GM12878 (cell line): ENCODE results near the gene ATP6V0A4. TPM values are rescaled to one million over a fixed set of nuclear protein-coding genes. Genes with fewer than 3 reads are reported as not detected.

Source experiments
- ATAC-seq: fragments of 200-7000 bp; cut with Tn5 transposase; 3 replicates; pipeline ENCODE4 v1.9.1; 2020; ENCODE audit warnings: mild to moderate bottlenecking, moderate library complexity
- BruUV-seq: library from RNA; stranded (reverse); fragments of 400-500 nt; replicated peaks from 2 replicates; lab custom pipeline; 2021; lab: Mats Ljungman, UMichigan
- CTCF ChIA-PET: fragments of 300-600 bp; sonication (Branson Sonifier 250); formaldehyde crosslinking; extraction: SDS; loops from one replicate; lab custom pipeline; 2021; ENCODE audit warnings: inconsistent platforms; lab: Yijun Ruan, JAX
- POLR2A ChIA-PET: fragments of 350-600 bp; formaldehyde crosslinking; extraction: SDS; loops from one replicate; lab custom pipeline; 2021; ENCODE audit warnings: inconsistent platforms; lab: Charles Lee
- RAD21 ChIA-PET: fragments of 300-600 bp; sonication (Branson Sonifier 250); formaldehyde crosslinking; loops from one replicate; lab custom pipeline; 2023; ENCODE audit warnings: antibody characterized with exemption; ENCODE audit not compliant: unreplicated experiment; lab: Charles Lee
- SMC1A ChIA-PET: fragments of 300-600 bp; sonication (Branson Sonifier 250); formaldehyde crosslinking; loops from one replicate; lab custom pipeline; 2023; ENCODE audit not compliant: unreplicated experiment, uncharacterized antibody; lab: Charles Lee
- DNase-seq: peaks from one replicate; pipeline ENCODE4 v3.0.0-alpha.2; 2011; ENCODE audit warnings: low read depth, low spot score
- FAIRE-seq: peaks from 3 replicates; lab custom pipeline; 2011; peaks lifted over from hg19 to GRCh38; lab: Jason Lieb, UNC
- H2AFZ ChIP-seq: 2 replicates; pipeline ENCODE4 v1.6.0; 2011; ENCODE audit warnings: low read depth, low read length, control low read depth; ENCODE audit not compliant: control insufficient read depth
- H3K27ac ChIP-seq: 2 replicates; pipeline ENCODE4 v1.5.1; 2011; ENCODE audit warnings: control low read depth; ENCODE audit not compliant: control insufficient read depth, insufficient read depth
- H3K27me3 ChIP-seq, 2 experiments: replicated peaks in 1 of 2; 2 replicates each; pipeline versions ENCODE4 v1.6.0 to v1.6.1; 2011; ENCODE audit warnings: low read length in 1 of 2; ENCODE audit not compliant: control insufficient read depth in 2 of 2, insufficient read depth in 2 of 2
- H3K36me3 ChIP-seq, 2 experiments: 2 replicates each; pipeline ENCODE4 v1.5.1; 2011; ENCODE audit warnings: low read length in 1 of 2; ENCODE audit not compliant: control insufficient read depth in 2 of 2, insufficient read depth in 2 of 2
- H3K4me1 ChIP-seq: 2 replicates; pipeline ENCODE4 v1.6.1; 2011; ENCODE audit warnings: mild to moderate bottlenecking, low read length, moderate library complexity, mixed read lengths; ENCODE audit not compliant: control insufficient read depth, insufficient read depth
- H3K4me2 ChIP-seq: 2 replicates; pipeline ENCODE4 v1.6.0; 2011; ENCODE audit warnings: control low read depth; ENCODE audit not compliant: control insufficient read depth, insufficient read depth
- H3K4me3 ChIP-seq: fragments of 200-600 bp; sonication (generic); 2 replicates; pipeline ENCODE4 v1.5.1; 2016
- H3K79me2 ChIP-seq: 2 replicates; pipeline ENCODE4 v1.6.0; 2011; ENCODE audit warnings: low read length; ENCODE audit not compliant: control insufficient read depth, insufficient read depth
- H3K9ac ChIP-seq: 2 replicates; pipeline ENCODE4 v1.8.0; 2011; ENCODE audit warnings: low read length, control low read depth, mixed read lengths; ENCODE audit not compliant: control insufficient read depth, insufficient read depth
- H3K9me3 ChIP-seq: replicated peaks from 3 replicates; pipeline ENCODE4 v1.5.1; 2011; ENCODE audit warnings: mild to moderate bottlenecking, low read length; ENCODE audit not compliant: control insufficient read depth, insufficient read depth
- H4K20me1 ChIP-seq: 2 replicates; pipeline ENCODE4 v1.6.0; 2011; ENCODE audit not compliant: control insufficient read depth, insufficient read depth
- BMI1 ChIP-seq: fragments of 450-650 bp; IDR thresholded peaks from 2 replicates; pipeline ENCODE4 v1.6.1; 2016; ENCODE audit warnings: mild to moderate bottlenecking, moderate library complexity, borderline replicate concordance
- EGR1 ChIP-seq, 2 experiments: IDR thresholded peaks; 1 replicate in 1 of 2; 2 replicates in 1 of 2; pipeline ENCODE4 v1.6.1; 2011 to 2012; ENCODE audit warnings: low read depth in 2 of 2, low read length in 2 of 2, borderline replicate concordance in 1 of 2, mild to moderate bottlenecking in 1 of 2, moderate library complexity in 1 of 2
- FOS ChIP-seq: IDR thresholded peaks from 3 replicates; pipeline ENCODE4 v1.6.1; 2011; ENCODE audit warnings: borderline replicate concordance; ENCODE audit not compliant: insufficient read length; ENCODE audit errors: extremely low read depth
- NBN ChIP-seq: fragments of 450-650 bp; IDR thresholded peaks from 2 replicates; pipeline ENCODE4 v1.6.1; 2016
- NRF1 ChIP-seq: conservative IDR thresholded peaks from 2 replicates; pipeline ENCODE4 v1.6.1; 2011; ENCODE audit warnings: mild to moderate bottlenecking, low read depth, low read length, improper control_type of control experiment
- PAX5 ChIP-seq: IDR thresholded peaks from 2 replicates; pipeline ENCODE4 v1.6.1; 2011; ENCODE audit warnings: low read depth, low read length, borderline replicate concordance
- TARDBP ChIP-seq: IDR thresholded peaks from 2 replicates; pipeline ENCODE4 v1.6.1; 2016; ENCODE audit warnings: borderline replicate concordance
- WGBS: methylation state at CpG from one replicate; pipeline ENCODE4 v1.1.6; 2016; ENCODE audit warnings: low lambda C conversion rate; ENCODE audit not compliant: insufficient replicate concordance, insufficient coverage; ENCODE audit errors: missing lambda C conversion rate; 5-methylcytosine and 5-hydroxymethylcytosine counted together
- in situ Hi-C: fragments of 300-500 bp; cut with MboI; formaldehyde crosslinking; loops from 9 replicates; pipeline ENCODE4 v1.14.3; 2018; ENCODE audit warnings: mixed read lengths
- intact Hi-C: fragments of 100-400 bp; cut with micrococcal nuclease; formaldehyde crosslinking; loops from one replicate; pipeline ENCODE4 v1.14.2; 2022; ENCODE audit not compliant: unreplicated experiment
- polyA plus RNA-seq, 11 experiments: library from polyadenylated mRNA; depleted of rRNA in 4 of 11; unstranded in 6 of 11; stranded (reverse) in 5 of 11; fragments of >200 nt; fragmentation: Nextera tagmentation in 4 of 11; fragmentation: Illumina TruSeq in 1 of 11; extraction: Ambion mirVana in 4 of 11; extraction: Trizol in 1 of 11; gene quantifications; 1 replicate in 1 of 11; 2 replicates in 10 of 11; pipeline versions ENCODE4 v1.2.1 to v1.2.3, GENCODE V29; 2011 to 2016; ENCODE audit warnings: inconsistent platforms in 2 of 11, missing spikeins in 2 of 11, low read depth in 1 of 11
- total RNA-seq, 4 experiments: library from RNA; depleted of rRNA in 3 of 4; stranded (reverse); fragments of >200 nt in 3 of 4; fragmentation: Illumina TruSeq in 1 of 4; extraction: Trizol in 1 of 4; gene quantifications; 2 replicates each; pipeline versions ENCODE4 v1.2.1 to v1.2.3, GENCODE V29; 2013 to 2021
- TF ChIP-seq, protein P1 (sequence below): fragments of 450-650 bp; conservative IDR thresholded peaks from 2 replicates; pipeline ENCODE4 v1.6.1; 2017; ENCODE audit warnings: mild to moderate bottlenecking, moderate library complexity

ATP6V0A4 gene
- total and polyA plus RNA-seq, 10 of the 15 experiments (the other 5 are each of a cell fraction or from before 2014, with no cell fraction given): not detected

DNA sequence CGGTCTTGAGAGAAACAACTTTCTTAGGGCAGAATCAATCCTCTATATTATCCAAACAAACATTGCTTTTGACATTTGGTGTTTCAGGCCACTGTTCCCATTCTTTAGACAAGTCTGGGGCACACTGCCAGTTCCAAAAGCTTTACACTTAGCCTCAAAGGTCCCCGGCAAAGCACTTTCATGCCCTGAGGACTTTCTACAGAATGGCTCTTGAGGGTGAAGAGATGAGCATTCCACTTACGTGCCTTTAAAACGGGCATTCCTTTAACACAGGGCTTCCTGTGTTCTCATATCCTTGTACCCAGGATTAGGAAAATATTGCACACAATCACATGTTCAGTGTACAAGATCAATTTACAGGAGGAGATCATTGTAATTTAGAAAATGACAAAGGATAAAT is 13.3 kb downstream of the ATP6V0A4 start:
- BruUV-seq: no TSS peak
- intact Hi-C loops (no loop called here), in situ Hi-C loops (no loop called here)
- Histone ChIP-seq H2AFZ (no peak overlapping the region), H3K36me3 (no peaks in the 10 kb centered on the region), H3K27me3 (no peaks in the 10 kb centered on the region; a peak in 1 of 4 replicates), H4K20me1 (no peaks in the 10 kb centered on the region), H3K4me1 (no peaks in the 10 kb centered on the region), H3K27ac (no peak overlapping the region), H3K4me3 (no peak overlapping the region), H3K9ac (no peak overlapping the region), H3K4me2 (no peak overlapping the region), H3K79me2 (no peaks in the 10 kb centered on the region), H3K9me3 (no peaks in the 10 kb centered on the region)
- FAIRE-seq (no peak), ATAC-seq (no peak), DNase-seq (no peak)
- TF ChIP-seq, protein P1, sequence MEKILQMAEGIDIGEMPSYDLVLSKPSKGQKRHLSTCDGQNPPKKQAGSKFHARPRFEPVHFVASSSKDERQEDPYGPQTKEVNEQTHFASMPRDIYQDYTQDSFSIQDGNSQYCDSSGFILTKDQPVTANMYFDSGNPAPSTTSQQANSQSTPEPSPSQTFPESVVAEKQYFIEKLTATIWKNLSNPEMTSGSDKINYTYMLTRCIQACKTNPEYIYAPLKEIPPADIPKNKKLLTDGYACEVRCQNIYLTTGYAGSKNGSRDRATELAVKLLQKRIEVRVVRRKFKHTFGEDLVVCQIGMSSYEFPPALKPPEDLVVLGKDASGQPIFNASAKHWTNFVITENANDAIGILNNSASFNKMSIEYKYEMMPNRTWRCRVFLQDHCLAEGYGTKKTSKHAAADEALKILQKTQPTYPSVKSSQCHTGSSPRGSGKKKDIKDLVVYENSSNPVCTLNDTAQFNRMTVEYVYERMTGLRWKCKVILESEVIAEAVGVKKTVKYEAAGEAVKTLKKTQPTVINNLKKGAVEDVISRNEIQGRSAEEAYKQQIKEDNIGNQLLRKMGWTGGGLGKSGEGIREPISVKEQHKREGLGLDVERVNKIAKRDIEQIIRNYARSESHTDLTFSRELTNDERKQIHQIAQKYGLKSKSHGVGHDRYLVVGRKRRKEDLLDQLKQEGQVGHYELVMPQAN: no peak
- no peak for TF ChIP-seq EGR1 (IDR thresholded peaks at IDR 0.05; ENCODE audit: borderline replicate concordance in 1 of 2, low read depth in 2 of 2, low read length in 2 of 2)
- TF ChIP-seq FOS: no peak
- TF ChIP-seq NBN: no peak
- no peak for TF ChIP-seq BMI1
- TF ChIP-seq PAX5: no peak
- TF ChIP-seq TARDBP: no peak
- no peak for TF ChIP-seq NRF1
- SMC1A ChIA-PET: no interaction called here
- WGBS: 42% methylated on average over 4 of the region's 4 CpGs
- RAD21 ChIA-PET: no interaction called here
- POLR2A ChIA-PET: no interaction called here
- CTCF ChIA-PET: no interaction called here
